Gastrocnemius medialis (tissue), 4 donors: ENCODE measurements around the gene DOCK10.

Experiments used
- CTCF ChIP-seq, 5 experiments: fragments of 450-650 bp in 3 of 5; fragments of 200-600 bp in 2 of 5; sonication (generic) in 2 of 5; IDR thresholded peaks in 4 of 5; conservative IDR thresholded peaks in 1 of 5; 1 replicate in 4 of 5; 2 replicates in 1 of 5; pipeline ENCODE4 v1.5.1; 2016 to 2019; ENCODE audit warnings: antibody characterized with exemption in 5 of 5, mild to moderate bottlenecking in 3 of 5, moderate library complexity in 3 of 5
- POLR2A ChIP-seq, 2 donors: fragments of 450-650 bp; IDR thresholded peaks; one replicate each; pipeline ENCODE4 v1.6.1; 2017; ENCODE audit warnings: antibody characterized with exemption in 2 of 2, mild to moderate bottlenecking in 2 of 2, moderate library complexity in 2 of 2

GRCh38 chr2:224983712-224984554, 58.3 kb downstream of the DOCK10 start:
- TF ChIP-seq CTCF (IDR thresholded peaks at IDR 0.05 in 4 of 5, conservative IDR thresholded peaks at IDR 0.05 in 1 of 5) (no peak), POLR2A (IDR thresholded peaks at IDR 0.05) (no peak)
